Fibroblast of skin of right biceps (primary cell): ENCODE measurements around the gene RASGRP3.

Source experiments
- DNase-seq: peaks from one replicate; pipeline ENCODE4 v3.0.0-alpha.2; 2013

The RASGRP3 gene

DNA sequence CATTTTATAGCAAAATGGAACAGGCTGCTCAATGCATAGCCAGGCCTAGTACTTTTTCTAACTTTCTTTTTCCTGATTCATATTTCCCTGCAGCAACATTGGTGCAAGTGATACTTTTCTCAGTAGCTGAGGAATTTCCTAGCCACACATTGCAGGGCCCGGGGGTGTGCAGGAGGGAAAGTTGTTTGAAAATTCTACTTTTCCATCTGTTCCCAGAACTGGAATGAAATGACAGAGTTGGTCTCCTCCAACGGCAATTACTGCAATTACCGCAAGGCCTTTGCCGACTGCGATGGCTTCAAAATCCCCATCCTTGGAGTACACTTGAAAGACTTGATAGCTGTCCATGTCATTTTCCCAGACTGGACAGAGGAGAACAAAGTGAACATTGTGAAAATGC, 50.5 kb downstream of the RASGRP3 start:
- DNase-seq: no peak

DNA sequence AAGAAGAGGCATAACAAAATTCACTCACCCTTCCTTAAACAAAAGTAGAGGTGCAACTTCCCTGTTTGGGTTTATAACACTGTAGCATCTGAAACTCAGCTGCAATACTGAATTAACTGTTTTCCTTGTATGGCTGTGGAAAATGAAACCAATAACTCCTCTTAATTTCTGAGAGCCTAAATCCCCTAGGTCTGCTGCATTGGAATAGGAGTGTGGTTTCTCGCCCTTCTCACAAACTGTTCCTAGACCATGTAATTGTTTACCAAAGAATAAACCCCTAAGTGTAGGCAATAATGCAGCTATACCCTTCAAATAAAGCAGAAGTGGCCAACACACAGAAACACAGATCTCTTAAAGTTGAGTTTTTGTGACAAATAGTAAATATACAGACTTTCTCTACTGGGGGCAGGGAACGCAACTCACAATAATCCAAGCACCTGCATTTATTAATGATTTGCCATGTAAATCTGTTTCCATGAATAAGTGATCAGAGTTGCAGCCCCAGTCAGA, 52.0 kb downstream of the RASGRP3 start:
- no peak for DNase-seq

DNA sequence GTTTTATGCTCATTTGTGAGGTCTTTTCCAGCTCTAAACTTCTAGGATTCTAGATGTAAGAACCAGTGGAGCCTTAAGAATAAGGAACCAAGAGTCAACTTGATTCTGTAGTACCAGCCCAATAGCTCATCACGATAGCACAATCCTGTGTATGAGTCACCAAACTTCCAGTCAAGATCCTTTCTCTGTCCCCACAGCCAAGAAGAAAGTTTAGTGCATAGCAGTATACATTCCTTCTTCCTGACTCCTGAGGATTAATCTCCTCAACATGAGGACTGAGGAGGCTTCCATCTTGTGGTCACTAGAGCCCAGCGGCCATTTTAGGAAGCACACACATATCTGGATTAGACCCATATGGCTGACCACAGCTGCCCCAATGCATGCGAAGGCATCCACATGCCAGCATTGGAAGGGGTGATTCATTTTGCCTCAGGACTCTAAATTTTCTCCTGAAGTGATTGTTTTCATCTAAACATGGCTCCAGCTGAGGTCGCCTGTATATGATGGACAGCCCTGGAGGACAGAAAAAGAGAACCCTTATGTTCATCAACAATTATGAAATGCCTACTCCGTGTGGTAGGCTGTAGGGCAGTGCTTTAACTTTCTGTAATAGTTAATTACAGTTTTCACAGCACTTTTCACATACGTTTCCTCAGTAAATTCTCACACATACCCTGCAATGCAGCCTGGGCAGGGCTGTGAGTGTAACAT, 53.5 kb downstream of the RASGRP3 start:
- peak; percentile 98 for DNase-seq

DNA sequence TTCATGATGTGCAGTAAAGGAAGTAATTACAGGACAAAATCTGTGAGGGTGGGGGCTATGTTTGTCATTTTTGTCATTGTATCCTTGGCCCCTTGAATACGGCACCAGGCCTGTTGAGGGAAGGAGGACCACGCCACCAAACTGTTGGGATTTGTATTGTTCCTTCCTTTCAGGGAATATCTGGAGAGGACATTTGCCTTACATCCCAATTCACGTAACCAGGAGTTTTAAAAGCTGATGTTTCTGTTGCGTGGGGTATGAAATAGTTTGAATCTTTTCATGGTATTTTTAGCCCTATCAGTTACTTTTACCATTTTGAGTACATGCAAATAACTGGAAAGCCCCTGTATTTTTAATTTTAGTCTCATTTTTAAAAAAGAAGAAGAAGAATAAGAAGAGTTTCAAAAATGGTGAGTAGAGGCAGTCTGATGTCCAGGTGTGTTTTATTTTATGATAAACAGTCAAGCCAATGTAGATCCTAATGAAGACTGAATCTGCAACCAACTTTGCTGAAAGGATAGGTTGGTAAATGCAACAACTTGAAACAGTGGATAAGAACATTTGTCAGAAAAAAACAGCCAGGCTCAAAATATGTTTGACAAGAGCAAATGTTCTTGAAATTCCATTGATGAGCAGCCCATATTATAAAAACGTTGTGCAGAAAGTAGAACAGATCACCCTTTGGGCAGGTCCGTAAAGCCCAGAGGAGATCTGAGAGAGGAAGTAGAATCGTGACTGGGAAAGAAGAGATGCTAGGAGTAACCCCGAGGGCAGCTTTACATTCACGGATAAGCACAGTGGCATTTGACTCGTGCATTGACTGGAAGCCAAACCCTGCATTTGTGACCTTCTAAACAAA, 54.5 kb downstream of the RASGRP3 start:
- DNase-seq: peak; percentile 59

DNA sequence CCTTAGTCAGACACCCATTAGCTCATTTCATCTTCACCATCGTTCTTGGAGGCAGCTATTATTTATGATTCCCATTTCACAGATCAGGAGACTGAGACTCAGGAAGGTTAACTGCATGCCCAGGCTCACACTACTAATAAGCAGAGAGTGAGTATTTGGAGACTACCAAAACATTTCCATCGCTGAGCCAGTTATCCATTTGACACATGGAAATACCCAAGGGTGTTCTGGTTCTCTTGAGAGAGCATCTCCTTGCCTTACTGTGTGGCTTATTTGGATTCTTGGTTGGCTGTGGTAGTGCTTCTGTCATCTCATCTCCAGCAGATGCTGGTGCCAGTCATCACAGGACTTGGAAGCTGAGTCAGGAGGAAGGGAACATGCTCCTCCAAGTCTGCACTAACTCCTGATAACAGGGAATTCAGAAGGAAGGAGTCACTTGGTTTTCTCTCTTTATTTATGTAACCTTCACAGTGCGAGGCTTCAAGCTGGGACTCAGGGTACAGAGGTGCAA, 55.2 kb downstream of the RASGRP3 start:
- peak; percentile 42 for DNase-seq

DNA sequence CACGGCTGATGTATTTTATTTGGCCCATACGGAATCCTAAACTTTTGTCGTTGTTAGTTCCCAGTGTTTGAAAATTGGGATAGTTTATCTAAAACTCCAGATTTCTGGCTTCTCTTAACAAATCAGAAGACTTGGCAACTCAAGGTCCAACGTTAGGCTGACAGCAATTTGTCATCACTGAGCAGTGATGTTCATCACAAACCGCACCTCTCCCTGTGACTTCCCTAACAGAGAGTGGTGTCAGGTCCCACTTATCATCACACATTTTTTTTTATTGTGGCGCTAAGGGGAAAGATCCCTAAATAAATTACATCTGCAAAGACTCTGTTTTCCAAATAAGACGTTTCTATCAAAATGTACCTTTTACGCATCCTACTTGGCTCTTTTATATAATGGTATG, 55.7 kb downstream of the RASGRP3 start:
- DNase-seq: no peak

DNA sequence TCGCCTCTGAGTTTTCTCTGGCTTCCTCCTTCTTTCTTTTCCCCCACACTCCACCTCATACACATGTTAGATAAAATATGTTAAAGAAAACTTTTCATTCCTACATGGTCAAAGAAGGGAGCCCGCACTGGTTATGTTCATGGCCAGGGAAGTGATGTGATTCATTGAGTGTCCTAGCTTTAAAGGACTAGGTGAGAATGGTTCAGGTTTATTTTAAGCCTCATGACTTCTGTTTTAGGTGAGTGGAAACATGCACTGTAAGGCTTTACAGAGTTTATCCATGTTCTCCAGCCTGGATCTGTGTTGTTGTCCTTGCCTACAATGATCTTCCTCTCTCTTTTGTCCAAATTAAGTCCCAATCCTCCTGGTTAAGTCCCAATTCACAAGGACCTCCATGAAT, 56.5 kb downstream of the RASGRP3 start:
- DNase-seq: no peak

DNA sequence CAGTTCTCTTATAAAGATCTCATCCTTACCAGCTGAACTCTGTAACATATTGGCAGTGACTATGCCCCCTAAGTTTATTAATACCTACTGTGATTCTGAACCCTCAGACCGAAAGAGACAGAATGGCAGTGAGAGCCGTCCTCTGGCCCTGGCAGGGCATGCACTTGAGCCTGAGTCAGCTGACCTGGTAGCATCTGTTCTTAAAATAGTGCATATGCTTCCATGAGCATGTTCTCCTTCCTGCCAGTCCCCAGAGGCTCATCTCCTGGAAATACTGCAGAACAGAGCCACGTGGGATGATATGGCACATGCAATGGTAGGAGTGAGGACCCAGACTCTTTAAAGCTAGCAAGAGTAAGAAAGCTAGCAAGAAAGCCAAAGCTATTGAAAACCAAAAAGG, 59.0 kb downstream of the RASGRP3 start:
- no peak for DNase-seq

DNA sequence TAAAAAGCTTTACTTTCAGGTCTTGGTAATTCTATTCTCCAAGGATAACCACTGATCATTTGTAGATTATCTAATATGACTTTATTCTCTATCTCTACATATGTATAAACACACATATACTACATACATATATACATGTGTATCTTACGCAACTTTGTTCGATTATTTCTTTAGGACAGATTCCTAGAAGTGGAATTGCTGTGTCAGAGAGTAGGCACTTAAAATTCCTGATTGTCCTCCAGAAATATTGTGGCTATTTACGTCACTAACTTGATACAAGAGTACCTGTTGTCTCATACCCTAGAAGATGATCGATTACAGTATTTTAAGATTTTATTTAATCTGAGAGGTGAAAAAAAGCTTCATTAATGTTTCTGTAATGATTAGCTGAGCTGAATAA, 64.8 kb downstream of the RASGRP3 start:
- DNase-seq: peak; percentile 31

DNA sequence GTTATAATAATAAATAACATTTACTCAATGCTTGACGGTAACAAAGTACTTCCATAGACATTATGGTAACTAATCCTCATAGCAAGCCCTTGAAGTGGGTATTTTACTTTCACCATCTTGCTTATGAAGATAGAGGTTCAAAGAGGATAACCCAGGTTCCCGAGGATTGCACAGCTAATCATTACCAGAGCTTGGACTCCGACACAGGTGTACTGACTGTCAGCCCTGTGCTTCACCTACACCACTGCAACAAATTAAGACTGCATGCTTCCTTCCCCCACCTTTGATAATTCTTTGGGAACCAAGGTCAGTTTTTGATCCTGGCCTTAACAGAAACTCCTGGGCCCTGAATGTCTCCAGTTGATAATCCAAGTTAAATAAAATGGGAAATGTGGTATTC, 73.8 kb downstream of the RASGRP3 start:
- DNase-seq: no peak

DNA sequence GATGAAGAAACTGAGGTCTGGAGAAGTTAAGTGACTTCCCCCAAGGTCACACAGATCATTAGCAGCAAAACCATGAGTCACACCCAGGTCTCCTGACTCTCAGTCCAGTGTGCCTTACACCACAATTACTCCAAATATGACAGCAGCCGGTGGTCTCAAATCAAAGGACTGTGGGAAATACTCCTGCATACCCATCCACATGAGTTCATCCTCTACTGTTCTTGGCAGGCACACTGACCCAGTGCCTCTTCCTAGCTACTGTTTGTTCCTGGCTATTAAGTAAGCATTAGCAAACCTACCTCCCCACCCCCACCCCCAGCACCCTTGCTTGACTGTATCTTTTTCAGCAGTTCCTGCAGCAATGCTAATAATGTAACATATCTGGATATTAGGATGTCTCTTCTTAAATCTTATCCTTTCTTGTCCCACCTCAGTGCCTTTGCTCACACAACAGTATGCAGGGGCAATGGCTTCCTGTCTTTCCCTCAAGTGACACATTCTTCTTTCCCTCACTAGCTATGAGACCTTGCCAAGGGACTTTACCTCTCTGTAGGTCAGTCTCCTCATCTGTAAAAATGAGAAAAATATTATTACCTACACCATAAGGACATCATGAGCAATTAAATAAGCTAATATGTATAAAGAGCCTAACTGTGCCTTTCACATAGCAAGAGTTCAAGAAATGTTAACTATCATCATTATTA, 76.5 kb downstream of the RASGRP3 start:
- peak; percentile 65 for DNase-seq

DNA sequence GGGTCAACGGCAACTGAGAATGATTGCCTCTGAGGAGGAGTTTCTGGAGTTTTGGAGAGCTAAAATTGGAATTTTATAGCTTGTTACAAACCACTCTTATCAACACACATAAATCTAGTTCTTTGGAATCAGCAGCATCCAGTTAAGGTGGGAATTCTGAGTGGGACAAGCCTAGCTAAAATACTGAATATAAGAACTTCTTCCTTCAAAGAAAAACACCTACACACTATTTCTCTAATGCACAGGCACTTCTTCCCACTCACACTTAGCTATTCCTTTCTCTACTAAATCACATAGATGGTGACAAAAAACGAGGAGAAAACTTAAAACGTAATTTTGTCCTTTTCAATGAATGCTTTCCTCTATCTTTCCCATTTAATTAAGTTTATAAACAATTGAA, 79.2 kb downstream of the RASGRP3 start:
- DNase-seq: no peak

DNA sequence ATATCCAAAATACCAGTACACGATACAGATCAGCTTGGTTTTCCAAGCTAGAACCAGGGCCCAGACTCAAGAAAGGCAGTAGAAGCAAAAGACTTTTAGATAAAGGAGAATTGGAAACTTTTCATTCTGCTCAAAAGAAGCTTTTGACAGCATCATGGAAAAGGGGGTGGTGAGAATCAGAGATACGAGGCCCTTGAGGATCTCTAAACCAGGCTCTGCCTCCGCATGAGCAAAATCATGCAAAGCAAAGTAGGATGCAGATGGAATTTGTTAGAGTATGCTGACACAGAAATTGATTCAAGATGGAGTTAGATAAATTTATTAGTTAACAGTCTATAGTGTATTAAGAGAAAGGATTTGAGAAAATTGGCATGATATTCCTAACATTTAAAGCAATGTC, 82.9 kb downstream of the RASGRP3 start:
- DNase-seq: no peak

DNA sequence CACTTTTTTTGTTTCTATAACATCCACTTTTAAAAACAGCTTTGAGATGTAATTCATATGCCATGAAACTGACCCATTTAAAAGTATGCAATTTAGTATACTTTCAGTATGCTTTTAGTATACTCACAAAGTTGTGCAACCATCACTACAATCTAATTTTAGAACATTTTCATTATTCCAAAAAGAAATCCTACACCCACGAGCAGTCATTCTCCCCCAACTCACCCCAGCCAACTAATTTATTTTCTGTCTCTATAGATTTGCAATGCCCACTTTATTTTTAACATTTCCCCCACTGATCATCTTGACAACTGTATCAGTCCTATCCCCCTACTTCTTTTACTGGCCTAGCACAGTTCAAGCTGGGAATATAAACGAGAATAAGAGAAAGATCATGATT, 83.6 kb downstream of the RASGRP3 start:
- no peak for DNase-seq

DNA sequence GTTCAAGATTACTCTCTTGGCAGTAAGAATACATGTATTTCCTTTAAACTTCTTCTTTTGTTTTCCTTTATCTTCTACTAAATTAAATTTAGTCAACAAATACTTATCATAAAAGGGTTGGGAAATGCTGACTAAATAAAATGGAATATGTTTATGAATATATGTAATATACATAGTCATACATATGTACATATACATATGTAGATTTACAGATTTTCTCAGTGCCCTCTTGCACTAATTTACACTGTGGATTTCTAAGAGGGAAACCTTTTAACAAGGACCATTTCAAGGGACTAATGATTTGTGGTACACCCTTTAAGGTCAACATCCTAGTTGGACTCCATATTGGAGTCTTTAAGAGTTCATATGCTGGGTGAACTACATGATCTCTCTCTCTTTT, 85.4 kb downstream of the RASGRP3 start:
- DNase-seq: no peak

DNA sequence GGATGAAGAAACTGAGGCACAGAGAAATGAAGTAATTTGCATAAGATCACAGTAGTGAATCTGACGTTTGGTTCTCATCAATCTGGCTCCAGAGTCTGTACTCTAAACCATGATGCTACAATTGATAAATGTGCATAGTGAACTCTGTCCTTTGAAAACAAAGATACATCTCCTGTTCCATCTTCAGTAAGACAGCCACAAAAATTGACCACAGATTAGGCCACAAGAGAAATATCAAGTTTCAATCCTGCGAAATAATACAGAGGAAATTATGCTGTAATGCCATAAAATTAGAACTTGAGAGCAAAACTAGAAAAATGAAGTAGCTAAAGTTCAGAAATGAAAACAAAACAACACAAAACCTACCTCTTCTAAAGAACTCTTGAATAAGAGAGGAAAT, 94.2 kb downstream of the RASGRP3 start:
- no peak for DNase-seq

DNA sequence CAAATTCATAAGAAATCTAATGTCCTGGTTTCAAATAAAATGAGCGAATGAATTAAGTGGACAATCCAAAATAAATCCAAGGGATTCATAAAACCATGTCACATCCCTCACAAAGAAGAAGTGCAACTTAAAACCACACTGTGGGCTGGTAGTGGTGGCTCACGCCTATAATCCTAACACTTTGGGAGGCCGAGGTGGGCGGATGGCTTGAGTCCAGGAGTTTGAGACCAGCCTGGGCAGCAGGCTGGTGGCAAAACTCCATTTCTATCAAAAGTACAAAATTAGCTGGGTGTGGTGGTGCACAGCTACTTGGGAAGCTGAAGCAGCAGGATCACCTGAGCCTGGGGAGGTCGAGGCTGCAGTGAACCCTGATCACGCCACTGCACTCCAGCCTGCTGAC, 97.2 kb downstream of the RASGRP3 start:
- no peak for DNase-seq

DNA sequence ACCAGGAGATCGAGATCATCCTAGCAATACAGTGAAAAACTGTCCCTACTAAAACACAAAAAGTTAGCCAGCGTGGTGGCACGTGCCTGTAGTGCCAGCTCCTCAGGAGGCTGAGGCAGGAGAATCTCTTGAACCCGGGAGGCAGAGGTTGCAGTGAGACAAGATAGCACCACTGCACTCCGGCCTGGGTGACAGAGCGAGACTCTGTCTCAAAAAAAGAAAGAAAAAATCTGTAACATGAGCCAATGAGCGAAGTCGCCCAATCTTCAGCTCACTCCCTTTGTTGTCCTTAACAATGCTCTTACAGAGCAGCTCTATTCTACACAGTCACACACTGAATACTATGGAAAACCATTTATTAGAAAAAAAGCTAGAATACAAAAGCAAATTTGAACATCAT, 100.6 kb downstream of the RASGRP3 start:
- no peak for DNase-seq

DNA sequence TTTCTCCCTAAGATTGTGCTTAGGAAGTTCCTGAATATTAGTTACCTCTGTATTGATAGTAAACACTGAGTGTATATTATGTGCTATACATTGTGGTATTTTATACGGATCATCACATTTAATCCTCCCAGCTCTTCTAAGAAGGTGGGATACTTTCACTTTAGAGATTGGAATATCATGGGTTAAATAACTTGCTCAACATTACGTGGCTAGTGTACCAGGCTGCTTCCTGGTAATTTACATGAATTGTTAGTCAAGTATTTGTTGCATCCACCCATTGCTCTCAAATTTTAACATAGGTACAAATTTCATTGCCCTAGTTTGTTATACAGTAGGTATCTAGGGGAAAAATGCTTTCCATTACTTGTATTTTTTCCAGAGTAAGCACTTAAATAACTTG, 101.2 kb downstream of the RASGRP3 start:
- DNase-seq: no peak

DNA sequence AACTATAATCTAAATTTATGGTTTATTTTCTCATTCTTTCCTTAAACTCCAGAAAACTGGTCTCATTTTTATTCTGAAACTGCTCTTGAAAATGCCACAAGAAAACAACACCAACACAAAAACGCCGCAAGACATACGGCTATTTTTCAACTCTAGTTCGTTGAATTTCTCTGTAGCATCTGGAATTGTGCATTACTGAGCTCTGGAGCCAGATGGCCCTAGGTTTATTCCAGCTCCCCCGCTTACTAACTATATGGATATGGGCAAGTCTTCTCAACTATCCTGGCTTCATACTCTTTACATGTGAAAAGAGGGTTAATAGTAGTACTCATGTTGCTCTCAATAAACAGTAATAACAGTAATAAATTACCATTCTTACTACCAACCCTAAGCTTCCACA, 102.8 kb downstream of the RASGRP3 start:
- no peak for DNase-seq

DNA sequence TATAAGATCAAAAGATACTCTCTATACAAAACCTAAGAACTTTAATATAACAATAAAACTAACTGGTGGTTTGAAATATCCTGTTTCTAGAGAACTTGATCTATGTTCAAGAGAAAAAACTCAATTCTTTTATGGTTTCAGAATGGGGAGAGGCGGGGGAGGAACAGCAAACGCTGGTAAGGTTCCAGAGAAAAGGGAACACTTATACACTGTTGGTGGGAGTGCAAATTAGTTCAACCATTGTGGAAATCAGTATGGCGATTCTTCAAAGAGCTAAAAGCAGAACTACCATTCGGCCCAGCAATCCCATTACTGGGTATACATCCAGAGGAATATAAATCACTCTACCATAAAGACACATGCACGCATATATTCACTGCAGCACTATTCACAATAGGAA, 105.4 kb downstream of the RASGRP3 start:
- no peak for DNase-seq

DNA sequence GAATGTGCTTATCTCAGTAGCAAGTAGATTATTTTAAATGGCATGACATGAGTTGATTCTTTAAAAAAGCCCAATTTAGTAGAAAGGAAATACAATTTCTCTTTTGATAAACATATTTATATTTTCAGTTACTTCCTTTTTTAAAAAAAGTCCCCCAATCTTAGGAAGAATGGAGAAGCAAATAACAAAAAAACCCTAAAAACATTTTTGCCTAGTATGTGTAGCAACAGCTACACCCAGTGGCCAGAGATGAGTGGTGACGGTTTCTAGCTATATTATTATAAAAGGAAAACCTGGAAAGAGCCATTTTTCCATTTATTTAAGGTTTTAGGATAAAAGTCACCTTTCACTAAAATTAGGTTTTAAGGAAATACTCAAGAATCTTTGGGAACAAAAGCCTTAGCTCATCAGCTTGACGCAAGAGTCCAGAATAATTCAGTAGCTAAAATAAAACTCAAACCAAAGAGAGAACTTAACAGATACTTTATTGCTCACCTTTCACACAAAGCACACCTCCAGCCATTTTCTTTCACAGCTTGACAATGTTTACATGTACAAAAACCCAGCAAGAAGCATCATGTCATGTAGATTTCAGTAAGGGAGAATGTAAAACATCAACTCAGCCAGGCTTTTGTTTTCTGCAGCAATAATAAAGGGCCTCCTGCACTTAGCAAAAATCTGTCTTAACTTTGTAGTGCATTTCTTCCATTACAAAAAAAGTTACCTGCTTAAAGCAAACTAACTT, 106.9 kb downstream of the RASGRP3 start:
- DNase-seq: peak; percentile 38

DNA sequence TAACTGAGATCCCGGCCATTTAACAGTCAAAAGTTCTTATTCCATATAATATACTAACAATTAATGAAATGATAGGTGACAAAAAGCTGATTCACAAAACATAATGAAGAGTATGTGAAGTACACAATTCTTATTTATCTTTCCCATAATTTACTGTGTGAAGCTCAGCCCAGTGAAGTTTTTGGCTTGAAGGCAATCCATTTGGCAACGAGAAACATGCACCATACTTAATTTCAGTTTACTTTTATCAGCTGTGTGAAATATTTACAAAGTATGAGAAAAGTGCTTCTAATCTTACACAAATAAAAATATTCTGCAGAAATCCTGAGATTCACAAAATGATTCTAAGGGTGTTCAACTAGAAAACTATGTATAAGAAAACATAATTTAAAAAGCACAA, 110.3 kb downstream of the RASGRP3 start:
- DNase-seq: no peak
